Mucosa of gallbladder (tissue), 1 donor: ENCODE measurements around the gene SURF1. TPM values are rescaled to one million over a fixed set of nuclear protein-coding genes. Genes with fewer than 3 reads are reported as not detected.
A peak's percentile ranks its signal among the peaks of the same experiment; 100 is the strongest.
"Not testable (repeated sequence)": the region's sequence is repeated elsewhere in the genome, so short reads cannot be mapped to it uniquely, and the experiment has no call there.

ENCODE experiments used
- DNase-seq: peaks from one replicate; pipeline ENCODE4 v3.0.0-alpha.2; 2020; ENCODE audit warnings: low spot score
- total RNA-seq: library from RNA; stranded (reverse); gene quantifications from one replicate; pipeline ENCODE4 v1.2.1, GENCODE V29; 2021
- donor health status: DM: no; HTN: no; CAD: no.

SURF1 gene
- total RNA-seq, 1 donor from 2014 or later = 53.5 TPM

DNA sequence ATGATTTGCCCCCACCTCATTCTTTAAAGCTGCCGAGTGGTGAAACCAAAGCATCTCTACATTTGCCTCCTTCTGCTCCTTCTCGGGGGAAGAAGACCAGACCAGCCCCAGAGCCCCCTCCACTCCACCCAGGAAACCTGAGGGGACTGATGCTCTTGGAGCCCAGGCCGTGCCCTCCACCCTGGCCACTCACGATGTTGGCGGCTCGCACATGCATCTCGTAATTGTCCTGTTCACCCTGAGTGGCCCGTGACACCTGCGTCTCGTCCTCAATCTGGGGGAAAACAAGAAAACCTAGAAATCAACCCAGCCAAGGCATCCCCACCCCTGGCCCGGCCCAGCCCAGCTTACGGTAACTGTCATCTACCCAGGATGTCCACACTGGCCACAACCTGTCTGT, 11.3 kb downstream of the SURF1 start:
- DNase-seq = no peak

- DNase-seq = no peak
These were observed 12.2 kb downstream of the SURF1 start for GRCh38 chr9:133344071-133344470.

GRCh38 chr9:133342570-133342969, 13.7 kb downstream of the SURF1 start:
- DNase-seq = no peak

- no peak for DNase-seq
These were observed 14.2 kb downstream of the SURF1 start for GRCh38 chr9:133342069-133342406.

- peak; percentile 45 for DNase-seq
These were observed 14.8 kb downstream of the SURF1 start for GRCh38 chr9:133341369-133342068.

DNA sequence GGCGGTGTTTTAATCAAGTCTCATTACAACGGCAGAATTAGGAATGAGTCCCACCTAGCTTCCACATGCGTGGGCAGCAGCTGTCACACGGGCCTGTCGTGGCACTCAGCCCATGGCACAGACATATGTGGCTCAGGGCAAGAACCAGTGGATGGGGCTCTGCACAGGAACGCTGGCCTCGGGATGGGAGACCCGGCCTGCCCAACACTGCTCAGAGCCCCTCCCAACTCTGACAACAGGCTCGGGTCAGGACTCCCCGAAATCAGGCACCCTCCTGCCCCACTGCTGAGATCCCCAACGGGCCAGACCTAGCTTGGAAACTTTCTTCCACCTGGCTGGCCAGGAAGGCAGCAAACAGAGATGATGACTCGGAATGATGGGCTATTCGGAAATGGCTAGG, 15.4 kb downstream of the SURF1 start:
- DNase-seq = no peak

GRCh38 chr9:133340256-133340655, 16.0 kb downstream of the SURF1 start:
- no peak for DNase-seq

DNA sequence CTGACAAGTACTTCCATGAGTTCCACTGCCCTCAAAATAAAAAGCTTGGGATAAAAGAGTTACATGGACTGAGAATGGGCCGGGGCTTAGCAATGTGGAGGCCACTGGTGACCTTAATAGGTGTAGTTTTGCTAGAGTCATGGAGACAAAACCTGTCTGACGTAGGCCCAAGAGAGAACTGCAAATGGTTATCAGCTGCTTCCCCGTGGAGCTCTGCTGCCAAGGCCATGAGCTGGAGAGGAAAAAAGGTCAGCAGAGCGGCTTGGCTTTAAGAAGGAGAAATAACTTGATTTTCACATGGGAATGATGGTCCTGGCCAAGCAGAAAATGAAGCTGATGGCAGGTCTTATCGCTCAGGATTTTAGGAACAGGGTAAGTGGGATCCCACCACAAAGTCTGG, 16.6 kb downstream of the SURF1 start:
- no peak for DNase-seq

- DNase-seq = peak; percentile 92
These were observed 20.1 kb downstream of the SURF1 start, which contains the start of gene SURF6 for GRCh38 chr9:133335924-133336811. Gene SURF6 (minus strand): TSS chr9:133336188. CDS start chr9:133336132, 56 bp downstream.

DNA sequence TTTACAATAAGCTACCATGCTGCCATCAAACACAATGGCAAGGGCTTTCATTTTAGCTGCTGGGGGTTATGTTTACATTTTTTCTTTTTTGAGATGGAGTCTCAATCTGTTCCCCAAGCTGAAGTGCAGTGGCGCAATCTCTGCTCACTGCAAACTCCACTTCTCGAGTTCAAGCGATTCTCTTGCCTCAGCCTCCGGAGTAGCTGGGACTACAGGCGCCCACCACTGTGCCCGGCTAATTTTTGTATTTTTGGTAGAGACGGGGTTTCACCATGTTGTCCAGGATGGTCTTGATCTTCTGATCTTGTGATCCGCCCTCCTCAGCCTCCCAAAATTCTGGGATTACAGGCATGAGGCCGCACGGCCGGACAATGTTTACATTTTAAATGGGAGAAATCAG, 21.4 kb downstream of the SURF1 start:
- DNase-seq = not testable (repeated sequence)

DNA sequence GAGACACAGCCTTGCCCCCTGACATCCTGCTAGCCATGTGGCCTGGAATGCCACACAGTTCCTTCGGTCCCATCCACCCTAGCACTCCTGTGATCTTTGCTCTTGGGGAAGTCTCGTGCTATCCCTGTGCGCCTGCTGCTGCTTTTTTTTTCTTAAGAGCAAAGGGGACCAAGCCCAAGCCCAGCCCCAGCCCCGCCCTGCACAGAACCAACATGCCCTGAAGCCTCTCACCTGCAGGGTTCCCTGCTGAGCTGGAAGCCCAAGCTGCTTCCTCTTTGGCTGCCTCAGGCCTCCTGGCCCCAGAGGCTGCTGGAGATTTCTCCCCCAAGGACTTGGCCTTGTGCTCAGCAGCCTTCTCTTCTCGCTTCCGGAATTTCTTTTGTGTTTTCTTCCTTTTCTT, 22.1 kb downstream of the SURF1 start:
- DNase-seq = peak; percentile 72

- no peak for DNase-seq
These were observed 22.7 kb downstream of the SURF1 start for GRCh38 chr9:133333566-133333965.

DNA sequence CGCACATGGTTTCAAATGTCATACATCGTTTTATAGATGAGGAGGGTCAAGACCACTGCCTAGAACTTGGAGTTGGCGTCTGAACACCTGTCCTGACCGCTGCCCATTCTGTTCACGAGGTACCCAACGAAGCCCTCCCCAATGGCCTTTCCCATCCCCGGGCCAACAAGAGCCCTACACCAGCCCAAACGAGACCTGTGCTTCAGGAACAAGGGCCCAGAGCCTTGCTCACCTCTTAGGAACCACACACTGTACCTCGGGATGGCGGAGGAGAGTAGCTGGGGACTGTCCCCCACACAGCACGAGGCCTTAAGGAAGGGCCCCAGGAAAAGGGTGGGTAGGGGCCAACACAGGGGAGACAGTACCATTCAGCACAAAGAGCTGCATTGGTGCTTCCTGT, 23.3 kb downstream of the SURF1 start:
- no peak for DNase-seq

GRCh38 chr9:133332381-133332730, 23.9 kb downstream of the SURF1 start:
- DNase-seq = no peak

DNA sequence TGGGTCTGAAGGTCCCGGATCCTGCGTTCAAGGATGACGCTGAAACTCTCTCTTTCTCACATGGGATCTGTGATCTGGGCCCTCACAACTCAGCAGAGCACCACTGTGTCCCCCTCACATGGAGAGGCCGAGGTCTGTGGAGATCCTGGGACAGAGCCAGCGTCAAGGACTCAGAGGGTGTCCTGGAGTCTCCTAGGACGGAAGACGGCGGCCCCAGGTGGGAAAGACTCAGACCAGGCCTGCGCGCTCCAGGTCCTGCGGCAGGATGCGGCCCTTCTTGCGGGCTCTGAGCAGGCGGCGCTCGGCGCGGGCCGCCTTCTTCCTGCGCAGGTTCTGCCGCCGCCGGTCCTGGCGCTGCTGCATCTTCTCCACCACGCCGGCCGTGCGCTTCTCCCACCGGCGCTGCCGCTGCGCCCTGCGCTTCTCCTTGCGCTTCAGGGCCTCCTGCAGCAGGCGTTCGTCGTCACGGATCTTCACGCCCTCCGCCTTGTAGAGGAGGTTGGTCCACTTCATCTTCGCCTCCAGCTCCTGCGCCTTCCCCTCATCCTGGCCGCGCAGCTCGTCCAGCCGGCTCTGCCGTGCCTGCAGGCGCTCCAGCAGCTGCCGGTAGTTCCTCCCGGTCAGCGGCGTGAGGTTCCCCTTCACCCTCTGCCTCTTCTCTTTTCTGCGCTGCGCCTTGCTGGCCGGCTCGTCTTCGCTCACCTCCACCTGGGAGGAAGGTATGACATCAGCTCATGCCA, 24.5 kb downstream of the SURF1 start:
- no peak for DNase-seq

DNA sequence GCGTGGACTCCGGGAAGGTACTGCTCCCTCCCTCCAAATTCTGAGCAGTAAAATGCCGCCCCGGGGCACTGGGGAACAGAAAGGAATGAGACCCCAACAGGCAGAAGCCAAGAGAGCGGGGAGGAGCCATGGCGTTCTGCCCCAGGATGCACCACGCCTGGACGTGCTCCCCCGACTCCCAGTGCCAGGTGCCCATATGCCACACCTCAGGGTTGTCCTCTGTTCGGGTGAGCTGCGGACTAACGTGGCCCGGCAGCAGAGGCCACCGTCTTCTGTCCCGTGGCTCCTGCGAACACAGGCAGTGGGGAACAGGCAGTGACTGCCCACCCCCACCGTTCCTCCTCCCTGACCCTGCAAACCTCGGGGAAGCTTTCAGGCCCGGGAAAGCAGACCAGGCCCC, 25.1 kb downstream of the SURF1 start:
- DNase-seq = no peak

- DNase-seq = peak; percentile 45
These were observed 26.8 kb downstream of the SURF1 start for GRCh38 chr9:133329306-133330156.

DNA sequence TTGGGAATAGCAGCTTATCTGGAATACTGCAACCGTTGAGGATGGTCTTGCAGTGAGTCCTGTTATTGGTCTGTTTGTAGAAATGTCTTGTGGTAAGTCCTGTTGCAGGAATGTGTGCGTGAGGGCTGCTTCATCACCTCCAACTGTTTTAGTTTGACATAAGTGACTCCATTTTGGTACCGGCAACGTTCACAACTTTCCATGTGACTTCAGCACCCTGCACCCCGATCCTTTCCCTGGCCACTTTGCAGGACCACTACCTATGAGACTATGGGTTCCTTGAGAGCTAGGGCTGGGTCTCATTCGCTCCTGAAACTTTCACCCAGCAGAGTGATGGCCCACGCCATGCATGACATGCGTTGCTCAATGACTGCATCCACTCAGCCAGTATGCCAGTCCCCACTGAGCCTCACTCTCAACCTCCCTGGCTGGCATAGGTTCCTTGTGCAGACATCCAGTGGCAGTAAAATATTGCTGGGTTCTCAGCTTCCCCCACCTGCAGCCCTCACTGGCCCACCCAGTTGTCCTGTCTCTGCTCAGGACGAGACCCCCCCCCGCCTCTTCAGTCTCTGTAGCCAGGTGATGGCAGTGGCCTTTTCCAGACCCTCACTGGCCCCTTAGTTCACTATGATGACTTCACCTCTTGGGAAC, 28.3 kb downstream of the SURF1 start:
- no peak for DNase-seq

GRCh38 chr9:133327021-133327420, 29.3 kb downstream of the SURF1 start:
- not testable (repeated sequence) for DNase-seq

DNA sequence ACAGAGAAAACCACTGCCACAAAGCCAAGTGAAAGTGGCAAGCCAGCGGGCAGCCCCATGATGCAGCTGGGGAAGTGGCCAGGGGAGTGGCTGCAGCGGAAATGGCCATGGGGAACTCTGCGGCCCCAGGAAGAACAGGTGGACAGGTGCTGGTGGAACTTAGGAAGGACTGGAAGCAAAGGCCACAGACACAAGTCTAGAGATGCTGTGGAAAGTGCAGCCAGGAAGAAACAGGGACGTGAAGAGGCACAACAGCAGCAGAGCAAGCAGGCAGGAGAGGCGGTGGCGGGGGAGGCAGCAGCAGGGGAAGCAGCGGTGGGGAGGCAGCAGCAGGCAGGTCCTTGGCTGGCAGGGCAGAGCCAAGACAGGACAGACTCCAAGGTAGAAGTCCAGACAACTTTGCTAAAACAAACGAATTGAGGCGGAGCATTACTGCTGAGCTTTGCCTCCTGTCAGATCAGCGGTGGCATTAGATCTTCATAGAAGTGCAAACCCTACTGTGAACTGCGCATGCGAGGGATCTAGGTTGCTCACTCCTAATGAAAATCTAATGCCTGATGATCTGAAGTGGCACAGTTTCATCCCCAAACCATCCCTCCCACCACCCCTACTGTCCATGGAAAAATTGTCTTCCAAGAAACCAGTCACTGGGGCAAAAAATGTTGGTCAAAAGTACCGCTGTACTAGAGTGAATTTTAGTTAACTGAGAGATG, 32.1 kb downstream of the SURF1 start:
- no peak for DNase-seq
